ENCODE measurements around the gene DAPK1. TPM values are rescaled to one million over a fixed set of nuclear protein-coding genes. Genes with fewer than 3 reads are reported as not detected.

The DAPK1 gene
- total and polyA plus RNA-seq, 7 donors, result 0.66 to 8.4 (median 2.2) TPM

GRCh38 chr9:87655731-87656130 lies 158.1 kb downstream of the DAPK1 start:
- DNase-seq, result no peak
- WGBS, 3 donors, result 96% methylated on average over 9 of the region's 9 CpGs
- no peak for ATAC-seq
- no peaks in the 10 kb centered on the region for H3K27me3 ChIP-seq (ENCODE audit: insufficient read depth in 3 of 3, low read length in 2 of 3)
- no peaks in the 10 kb centered on the region for H3K36me3 ChIP-seq (ENCODE audit: insufficient read depth in 1 of 2, low read depth in 1 of 2)
- H3K27ac ChIP-seq, result no peak overlapping the region
- H3K4me3 ChIP-seq, result no peak overlapping the region
- no peaks in the 10 kb centered on the region for H3K4me1 ChIP-seq
- intact Hi-C loops (cut with DNase I), result no loop called here
- no peak for TF ChIP-seq CTCF (IDR thresholded peaks at IDR 0.05)
- no peaks in the 10 kb centered on the region for H3K9me3 ChIP-seq

- Histone ChIP-seq H3K36me3 (ENCODE audit: insufficient read depth in 1 of 2, low read depth in 1 of 2) (no peaks in the 10 kb centered on the region), H3K27me3 (ENCODE audit: insufficient read depth in 3 of 3, low read length in 2 of 3) (no peaks in the 10 kb centered on the region), H3K9me3 (no peaks in the 10 kb centered on the region), H3K27ac (no peak overlapping the region), H3K4me3 (no peak overlapping the region), H3K4me1 (no peaks in the 10 kb centered on the region)
- 71 to 77% (median 72%) methylated on average over 8 of the region's 8 CpGs for WGBS, 3 donors
- intact Hi-C loops (cut with DNase I), result no loop called here
- TF ChIP-seq CTCF (IDR thresholded peaks at IDR 0.05), result no peak
- ATAC-seq, result no peak
- DNase-seq, result no peak
Observed at GRCh38 chr9:87656485-87656884, 158.8 kb downstream of the DAPK1 start.

GRCh38 chr9:87657190-87657589 lies 159.5 kb downstream of the DAPK1 start:
- H3K4me3 ChIP-seq, result no peak overlapping the region
- intact Hi-C loops (cut with DNase I), result no loop called here
- no peaks in the 10 kb centered on the region for H3K36me3 ChIP-seq (ENCODE audit: insufficient read depth in 1 of 2, low read depth in 1 of 2)
- TF ChIP-seq CTCF (IDR thresholded peaks at IDR 0.05), result no peak
- H3K27me3 ChIP-seq (ENCODE audit: insufficient read depth in 3 of 3, low read length in 2 of 3), result no peaks in the 10 kb centered on the region
- DNase-seq, result no peak
- no peaks in the 10 kb centered on the region for H3K9me3 ChIP-seq
- ATAC-seq, result no peak
- 75 to 82% (median 82%) methylated on average over 6 of the region's 6 CpGs for WGBS, 3 donors
- H3K27ac ChIP-seq, result no peak overlapping the region
- no peaks in the 10 kb centered on the region for H3K4me1 ChIP-seq

GRCh38 chr9:87657893-87658292 lies 160.2 kb downstream of the DAPK1 start:
- no peak for ATAC-seq
- intact Hi-C loops (cut with DNase I), result no loop called here

More at GRCh38 chr9:87657893-87658292, 160.2 kb downstream of the DAPK1 start:
- WGBS, 3 donors, result 92 to 96% (median 95%) methylated on average over 16 of the region's 16 CpGs
- no peak overlapping the region for H3K4me3 ChIP-seq
- DNase-seq, result no peak
- no peak overlapping the region for H3K27ac ChIP-seq
- H3K36me3 ChIP-seq (ENCODE audit: insufficient read depth in 1 of 2, low read depth in 1 of 2), result no peaks in the 10 kb centered on the region
- no peaks in the 10 kb centered on the region for H3K27me3 ChIP-seq (ENCODE audit: insufficient read depth in 3 of 3, low read length in 2 of 3)
- no peak for TF ChIP-seq CTCF (IDR thresholded peaks at IDR 0.05)
- H3K4me1 ChIP-seq, result no peaks in the 10 kb centered on the region
- H3K9me3 ChIP-seq, result no peaks in the 10 kb centered on the region
